ENCODE data around the gene EYS.

Gene EYS

GRCh38 chr6:64789476-64789875, 917.5 kb downstream of the EYS start:
- Histone ChIP-seq H2AFZ (ENCODE audit: low read depth, low read length) (no peak overlapping the region), H3K4me3 (ENCODE audit: low read length) (no peak overlapping the region), H3K36me3 (ENCODE audit: insufficient read depth, low read length) (no peaks in the 10 kb centered on the region), H3K9me3 (ENCODE audit: low read length) (no peaks in the 10 kb centered on the region), H3K4me1 (ENCODE audit: insufficient read depth, low read length) (no peaks in the 10 kb centered on the region), H3K27me3 (ENCODE audit: insufficient read depth, low read length) (no peaks in the 10 kb centered on the region)

GRCh38 chr6:64786736-64787135, 920.3 kb downstream of the EYS start:
- Histone ChIP-seq H3K4me3 (ENCODE audit: low read length) (no peak overlapping the region), H2AFZ (ENCODE audit: low read depth, low read length) (no peak overlapping the region), H3K36me3 (ENCODE audit: insufficient read depth, low read length) (no peaks in the 10 kb centered on the region), H3K9me3 (ENCODE audit: low read length) (no peaks in the 10 kb centered on the region), H3K4me1 (ENCODE audit: insufficient read depth, low read length) (no peaks in the 10 kb centered on the region), H3K27me3 (ENCODE audit: insufficient read depth, low read length) (no peaks in the 10 kb centered on the region)

GRCh38 chr6:64782877-64783276, 924.1 kb downstream of the EYS start:
- no peaks in the 10 kb centered on the region for H3K9me3 ChIP-seq (ENCODE audit: low read length)
- no peak overlapping the region for H3K4me3 ChIP-seq (ENCODE audit: low read length)
- H3K36me3 ChIP-seq (ENCODE audit: insufficient read depth, low read length), result no peaks in the 10 kb centered on the region
- H2AFZ ChIP-seq (ENCODE audit: low read depth, low read length), result no peak overlapping the region
- H3K27me3 ChIP-seq (ENCODE audit: insufficient read depth, low read length), result no peaks in the 10 kb centered on the region
- no peaks in the 10 kb centered on the region for H3K4me1 ChIP-seq (ENCODE audit: insufficient read depth, low read length)

DNA sequence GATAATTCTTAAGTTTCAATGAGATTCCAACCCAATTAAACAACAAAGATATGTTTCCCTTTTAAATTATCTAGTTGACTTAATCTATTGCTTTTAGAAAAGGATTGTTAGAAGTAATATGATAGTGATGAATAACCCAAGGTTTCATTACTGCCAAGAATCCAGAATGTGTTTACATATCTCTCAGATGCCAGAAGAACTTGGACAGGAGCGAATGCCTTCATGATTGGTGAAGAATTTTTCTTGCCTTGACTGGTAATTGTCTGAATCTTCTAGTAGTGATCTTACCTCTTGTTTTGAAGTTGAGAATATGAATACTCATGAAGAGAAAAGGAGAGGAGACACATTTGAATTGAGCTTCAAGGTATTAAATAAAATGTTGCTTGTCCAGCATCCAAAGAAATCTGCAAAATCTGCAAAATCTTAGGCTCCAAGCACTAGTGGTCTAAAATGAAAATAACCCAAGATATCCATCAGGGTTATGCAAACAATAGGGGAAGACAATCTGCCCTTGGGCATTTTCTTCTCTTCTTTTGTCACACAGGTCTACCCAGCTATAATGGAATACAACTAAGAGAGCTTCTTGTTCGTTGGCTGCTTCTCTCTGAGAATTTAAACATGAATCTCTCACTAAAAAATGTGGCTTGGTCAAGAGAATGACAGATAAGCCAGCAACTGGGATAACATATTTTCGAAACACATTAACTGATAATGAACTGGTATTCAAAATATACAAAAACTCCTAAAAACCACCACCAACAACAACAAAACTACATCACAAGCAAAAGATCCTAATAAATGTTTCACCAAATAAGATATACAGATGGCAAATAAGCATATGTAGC, 928.9 kb downstream of the EYS start:
- Histone ChIP-seq H3K36me3 (ENCODE audit: insufficient read depth, low read length) (no peaks in the 10 kb centered on the region), H3K4me1 (ENCODE audit: insufficient read depth, low read length) (no peaks in the 10 kb centered on the region), H3K4me3 (ENCODE audit: low read length) (no peak overlapping the region), H2AFZ (ENCODE audit: low read depth, low read length) (no peak overlapping the region), H3K27me3 (ENCODE audit: insufficient read depth, low read length) (no peaks in the 10 kb centered on the region), H3K9me3 (ENCODE audit: low read length) (no peaks in the 10 kb centered on the region)

GRCh38 chr6:64776359-64776758, 930.7 kb downstream of the EYS start:
- Histone ChIP-seq H3K4me3 (ENCODE audit: low read length) (no peak overlapping the region), H3K4me1 (ENCODE audit: insufficient read depth, low read length) (no peaks in the 10 kb centered on the region), H2AFZ (ENCODE audit: low read depth, low read length) (peak overlapping the region; percentile 26), H3K27me3 (ENCODE audit: insufficient read depth, low read length) (no peaks in the 10 kb centered on the region), H3K9me3 (ENCODE audit: low read length) (no peaks in the 10 kb centered on the region), H3K36me3 (ENCODE audit: insufficient read depth, low read length) (no peaks in the 10 kb centered on the region)

GRCh38 chr6:64774881-64775280, 932.1 kb downstream of the EYS start:
- Histone ChIP-seq H3K36me3 (ENCODE audit: insufficient read depth, low read length) (no peaks in the 10 kb centered on the region), H3K4me1 (ENCODE audit: insufficient read depth, low read length) (no peaks in the 10 kb centered on the region), H3K9me3 (ENCODE audit: low read length) (no peaks in the 10 kb centered on the region), H3K27me3 (ENCODE audit: insufficient read depth, low read length) (no peaks in the 10 kb centered on the region), H3K4me3 (ENCODE audit: low read length) (no peak overlapping the region), H2AFZ (ENCODE audit: low read depth, low read length) (no peak overlapping the region)

DNA sequence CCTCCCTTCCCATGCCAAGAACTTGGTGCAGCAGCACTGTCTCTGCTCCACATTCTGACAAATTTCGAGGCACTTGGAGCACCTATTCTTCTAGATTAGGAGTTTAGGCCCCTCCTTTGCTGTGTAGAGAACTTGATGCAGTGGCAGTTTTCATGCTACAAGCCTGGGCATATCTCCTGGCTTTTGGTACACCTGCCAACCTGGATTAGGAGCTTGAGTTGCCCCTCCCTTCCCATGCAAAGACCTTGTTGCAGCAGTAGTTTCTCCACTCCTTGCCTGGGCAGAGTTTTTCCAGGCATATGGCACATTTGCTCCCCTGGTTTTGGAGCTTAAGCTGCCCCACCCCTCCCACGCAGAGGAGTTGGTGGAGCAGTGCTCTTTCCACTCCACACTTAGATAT, 956.1 kb downstream of the EYS start:
- H2AFZ ChIP-seq (ENCODE audit: low read depth, low read length), result no peak overlapping the region
- H3K4me3 ChIP-seq (ENCODE audit: low read length), result no peak overlapping the region
- no peaks in the 10 kb centered on the region for H3K27me3 ChIP-seq (ENCODE audit: insufficient read depth, low read length)

GRCh38 chr6:64737418-64737817, 969.6 kb downstream of the EYS start:
- no peak overlapping the region for H3K4me3 ChIP-seq (ENCODE audit: low read length)
- H3K4me1 ChIP-seq (ENCODE audit: insufficient read depth, low read length), result no peaks in the 10 kb centered on the region
- H3K36me3 ChIP-seq (ENCODE audit: insufficient read depth, low read length), result no peaks in the 10 kb centered on the region
- H3K27me3 ChIP-seq (ENCODE audit: insufficient read depth, low read length), result no peaks in the 10 kb centered on the region
- H2AFZ ChIP-seq (ENCODE audit: low read depth, low read length), result no peak overlapping the region
- H3K9me3 ChIP-seq (ENCODE audit: low read length), result no peaks in the 10 kb centered on the region

More for the DNA sequence above, 956.1 kb downstream of the EYS start:
- Histone ChIP-seq H3K9me3 (ENCODE audit: low read length) (peaks cover 2% of the 10 kb centered on the region), H3K4me1 (ENCODE audit: insufficient read depth, low read length) (no peaks in the 10 kb centered on the region), H3K36me3 (ENCODE audit: insufficient read depth, low read length) (no peaks in the 10 kb centered on the region)

DNA sequence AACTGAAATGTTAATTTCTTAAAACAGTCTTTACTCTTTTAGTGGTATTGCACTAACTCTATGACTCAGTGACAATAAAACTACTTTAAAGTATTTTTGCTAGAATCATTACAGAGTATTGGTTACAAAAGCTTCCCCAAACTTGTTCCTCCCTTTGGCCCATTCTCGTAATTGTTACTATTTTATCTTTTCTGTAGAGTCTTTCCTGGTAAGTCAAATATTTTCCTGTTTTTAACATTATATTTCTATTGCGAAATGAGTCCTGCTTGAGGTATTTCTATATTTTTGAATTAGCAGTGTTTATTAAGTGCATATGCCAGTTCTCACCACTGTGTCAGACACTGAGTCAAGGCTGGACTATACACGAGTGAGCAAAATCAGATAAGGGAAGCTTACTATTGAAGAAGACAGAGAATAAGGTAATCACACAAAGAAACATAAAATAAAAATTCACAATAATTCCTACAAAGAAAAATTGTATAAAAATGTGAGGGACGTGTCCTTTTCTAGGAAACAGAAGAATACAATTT, 970.5 kb downstream of the EYS start:
- Histone ChIP-seq H3K27me3 (ENCODE audit: insufficient read depth, low read length) (no peaks in the 10 kb centered on the region), H2AFZ (ENCODE audit: low read depth, low read length) (no peak overlapping the region), H3K36me3 (ENCODE audit: insufficient read depth, low read length) (no peaks in the 10 kb centered on the region), H3K4me1 (ENCODE audit: insufficient read depth, low read length) (no peaks in the 10 kb centered on the region), H3K9me3 (ENCODE audit: low read length) (no peaks in the 10 kb centered on the region), H3K4me3 (ENCODE audit: low read length) (no peak overlapping the region)

GRCh38 chr6:64733433-64733832, 973.6 kb downstream of the EYS start:
- Histone ChIP-seq H3K4me3 (ENCODE audit: low read length) (no peak overlapping the region), H3K4me1 (ENCODE audit: insufficient read depth, low read length) (no peaks in the 10 kb centered on the region), H3K9me3 (ENCODE audit: low read length) (no peaks in the 10 kb centered on the region), H3K27me3 (ENCODE audit: insufficient read depth, low read length) (no peaks in the 10 kb centered on the region), H3K36me3 (ENCODE audit: insufficient read depth, low read length) (no peaks in the 10 kb centered on the region), H2AFZ (ENCODE audit: low read depth, low read length) (no peak overlapping the region)

GRCh38 chr6:64732888-64733287, 974.1 kb downstream of the EYS start:
- no peak overlapping the region for H2AFZ ChIP-seq (ENCODE audit: low read depth, low read length)
- H3K27me3 ChIP-seq (ENCODE audit: insufficient read depth, low read length), result no peaks in the 10 kb centered on the region
- no peaks in the 10 kb centered on the region for H3K9me3 ChIP-seq (ENCODE audit: low read length)
- H3K4me1 ChIP-seq (ENCODE audit: insufficient read depth, low read length), result no peaks in the 10 kb centered on the region
- H3K36me3 ChIP-seq (ENCODE audit: insufficient read depth, low read length), result no peaks in the 10 kb centered on the region
- H3K4me3 ChIP-seq (ENCODE audit: low read length), result no peak overlapping the region

GRCh38 chr6:64729522-64729921, 977.5 kb downstream of the EYS start:
- Histone ChIP-seq H2AFZ (ENCODE audit: low read depth, low read length) (no peak overlapping the region), H3K4me3 (ENCODE audit: low read length) (no peak overlapping the region), H3K36me3 (ENCODE audit: insufficient read depth, low read length) (no peaks in the 10 kb centered on the region), H3K27me3 (ENCODE audit: insufficient read depth, low read length) (no peaks in the 10 kb centered on the region), H3K9me3 (ENCODE audit: low read length) (no peaks in the 10 kb centered on the region), H3K4me1 (ENCODE audit: insufficient read depth, low read length) (no peaks in the 10 kb centered on the region)

DNA sequence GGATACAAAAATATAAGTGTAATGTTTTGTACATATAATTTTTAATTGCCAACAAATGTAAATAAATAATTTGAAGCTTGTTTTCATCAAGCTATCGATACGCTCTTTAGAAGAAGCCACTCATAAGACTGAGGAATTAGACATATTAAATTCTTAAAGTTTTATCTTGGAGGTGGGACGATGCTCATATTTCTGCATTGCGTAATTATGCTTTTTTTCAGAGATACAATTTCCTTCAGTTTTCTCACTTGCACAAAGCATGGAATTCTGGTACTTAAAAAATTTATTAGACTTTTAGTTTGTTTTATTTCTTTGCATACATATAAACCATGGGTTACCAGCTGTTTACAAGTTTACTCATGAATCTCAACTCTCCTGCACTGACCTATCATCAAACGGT, 980.0 kb downstream of the EYS start:
- H3K4me3 ChIP-seq (ENCODE audit: low read length), result no peak overlapping the region
- no peaks in the 10 kb centered on the region for H3K4me1 ChIP-seq (ENCODE audit: insufficient read depth, low read length)
- H3K36me3 ChIP-seq (ENCODE audit: insufficient read depth, low read length), result no peaks in the 10 kb centered on the region
- no peak overlapping the region for H2AFZ ChIP-seq (ENCODE audit: low read depth, low read length)
- H3K27me3 ChIP-seq (ENCODE audit: insufficient read depth, low read length), result no peaks in the 10 kb centered on the region
- H3K9me3 ChIP-seq (ENCODE audit: low read length), result no peaks in the 10 kb centered on the region

- Histone ChIP-seq H3K9me3 (ENCODE audit: low read length) (no peaks in the 10 kb centered on the region), H3K4me1 (ENCODE audit: insufficient read depth, low read length) (no peaks in the 10 kb centered on the region), H3K4me3 (ENCODE audit: low read length) (no peak overlapping the region), H2AFZ (ENCODE audit: low read depth, low read length) (no peak overlapping the region), H3K36me3 (ENCODE audit: insufficient read depth, low read length) (no peaks in the 10 kb centered on the region), H3K27me3 (ENCODE audit: insufficient read depth, low read length) (no peaks in the 10 kb centered on the region)
These were observed 982.9 kb downstream of the EYS start for GRCh38 chr6:64724091-64724490.
